H54 (cell line): ENCODE data around the gene MRPL58.
A peak's percentile ranks its signal among the peaks of the same experiment; 100 is the strongest.
"Not testable (repeated sequence)": the region's sequence is repeated elsewhere in the genome, so short reads cannot be mapped to it uniquely, and the experiment has no call there.

ENCODE experiments used
- DNase-seq: peaks from one replicate; pipeline ENCODE4 v3.0.0; 2011; ENCODE audit warnings: low spot score, mixed read lengths; ENCODE audit not compliant: insufficient read length
- FAIRE-seq: peaks from 3 replicates; lab custom pipeline; 2011; peaks lifted over from hg19 to GRCh38; lab: Jason Lieb, UNC
- POLR2A ChIP-seq: IDR thresholded peaks from 2 replicates; pipeline ENCODE4 v1.6.1; 2011; ENCODE audit warnings: low read depth, mild to moderate bottlenecking, low read length

Gene MRPL58

GRCh38 chr17:75036643-75037268, 24.3 kb downstream of the MRPL58 start:
- DNase-seq, result no peak
- FAIRE-seq, result no peak
- no peak for TF ChIP-seq POLR2A

GRCh38 chr17:75039238-75039637, 26.8 kb downstream of the MRPL58 start:
- DNase-seq (no peak), FAIRE-seq (no peak)
- no peak for TF ChIP-seq POLR2A

- DNase-seq (no peak), FAIRE-seq (no peak)
- no peak for TF ChIP-seq POLR2A
Measured at GRCh38 chr17:75041656-75042280, 29.3 kb downstream of the MRPL58 start.

GRCh38 chr17:75043789-75044188, 31.3 kb downstream of the MRPL58 start:
- FAIRE-seq, DNase-seq: not testable (repeated sequence)

GRCh38 chr17:75044716-75045115, 32.2 kb downstream of the MRPL58 start:
- FAIRE-seq (no peak), DNase-seq (no peak)

GRCh38 chr17:75045946-75046406, 33.5 kb downstream of the MRPL58 start:
- DNase-seq, FAIRE-seq: not testable (repeated sequence)

More at GRCh38 chr17:75044716-75045115, 32.2 kb downstream of the MRPL58 start:
- TF ChIP-seq POLR2A, result no peak

GRCh38 chr17:75046407-75047289, 34.2 kb downstream of the MRPL58 start, which contains the start of the genes ATP5PD and KCTD2:
TSS of gene ATP5PD (minus strand) at chr17:75046969. CDS start at chr17:75042650, 4,319 bp downstream.
TSS of gene KCTD2 (plus strand) at chr17:75047225. CDS start at chr17:75047251, 26 bp downstream.
- DNase-seq (peak; percentile 97), FAIRE-seq (peak; percentile 74)
- TF ChIP-seq POLR2A, result peak; percentile 97

GRCh38 chr17:75047398-75048098, 35.1 kb downstream of the MRPL58 start:
- no peak for DNase-seq
- no peak for TF ChIP-seq POLR2A
- no peak for FAIRE-seq

GRCh38 chr17:75048249-75048878, 35.9 kb downstream of the MRPL58 start:
- no peak for TF ChIP-seq POLR2A
- FAIRE-seq (no peak), DNase-seq (no peak)

- no peak for TF ChIP-seq POLR2A
- DNase-seq (no peak), FAIRE-seq (no peak)
Measured at GRCh38 chr17:75049057-75049456, 36.6 kb downstream of the MRPL58 start.

GRCh38 chr17:75049706-75050105, 37.2 kb downstream of the MRPL58 start:
- DNase-seq (no peak), FAIRE-seq (no peak)
- TF ChIP-seq POLR2A, result no peak

- no peak for FAIRE-seq
- no peak for DNase-seq
- TF ChIP-seq POLR2A, result no peak
Measured at GRCh38 chr17:75051941-75052340, 39.5 kb downstream of the MRPL58 start.

GRCh38 chr17:75059369-75060345, 47.2 kb downstream of the MRPL58 start:
- DNase-seq (no peak), FAIRE-seq (no peak)
- TF ChIP-seq POLR2A, result no peak
